ENCODE results near the gene ETV4.

ETV4 gene

DNA sequence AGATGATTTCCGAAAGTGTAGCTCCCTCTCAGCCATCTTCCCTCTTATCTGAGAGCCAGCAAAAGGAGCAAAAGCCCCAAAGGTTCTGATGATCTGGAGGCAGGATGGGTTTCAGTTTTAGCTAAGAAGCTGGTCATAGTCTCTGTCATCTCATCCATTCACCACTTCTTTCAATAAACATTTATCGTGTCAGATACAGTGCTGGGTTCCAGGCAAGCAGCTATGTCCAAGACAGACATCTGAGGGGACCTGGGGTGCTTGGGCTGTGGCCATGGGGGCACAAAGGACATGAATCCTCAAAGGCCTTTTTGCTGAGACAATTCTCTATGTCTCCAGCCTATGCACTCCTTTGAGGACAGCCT lies 1.0 kb upstream of the ETV4 start:
- in situ Hi-C loops (cut with MboI; ENCODE audit: low sequenced_read_pairs) = no loop called here

DNA sequence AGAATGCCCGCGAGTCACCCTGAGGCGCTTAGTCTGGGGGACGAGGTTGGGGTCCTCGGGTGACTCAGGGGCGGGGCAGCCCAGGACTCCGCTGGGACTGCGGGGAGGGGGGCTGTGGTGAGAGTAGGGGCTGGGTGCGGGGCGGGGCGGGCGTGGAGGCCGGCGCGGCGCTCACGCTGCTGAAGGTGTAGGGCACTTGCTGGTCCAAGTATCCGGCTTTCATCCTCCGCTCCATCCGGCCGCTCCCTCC lies 832 bp downstream of the ETV4 start:
- in situ Hi-C loops (cut with MboI; ENCODE audit: low sequenced_read_pairs) = no loop called here

DNA sequence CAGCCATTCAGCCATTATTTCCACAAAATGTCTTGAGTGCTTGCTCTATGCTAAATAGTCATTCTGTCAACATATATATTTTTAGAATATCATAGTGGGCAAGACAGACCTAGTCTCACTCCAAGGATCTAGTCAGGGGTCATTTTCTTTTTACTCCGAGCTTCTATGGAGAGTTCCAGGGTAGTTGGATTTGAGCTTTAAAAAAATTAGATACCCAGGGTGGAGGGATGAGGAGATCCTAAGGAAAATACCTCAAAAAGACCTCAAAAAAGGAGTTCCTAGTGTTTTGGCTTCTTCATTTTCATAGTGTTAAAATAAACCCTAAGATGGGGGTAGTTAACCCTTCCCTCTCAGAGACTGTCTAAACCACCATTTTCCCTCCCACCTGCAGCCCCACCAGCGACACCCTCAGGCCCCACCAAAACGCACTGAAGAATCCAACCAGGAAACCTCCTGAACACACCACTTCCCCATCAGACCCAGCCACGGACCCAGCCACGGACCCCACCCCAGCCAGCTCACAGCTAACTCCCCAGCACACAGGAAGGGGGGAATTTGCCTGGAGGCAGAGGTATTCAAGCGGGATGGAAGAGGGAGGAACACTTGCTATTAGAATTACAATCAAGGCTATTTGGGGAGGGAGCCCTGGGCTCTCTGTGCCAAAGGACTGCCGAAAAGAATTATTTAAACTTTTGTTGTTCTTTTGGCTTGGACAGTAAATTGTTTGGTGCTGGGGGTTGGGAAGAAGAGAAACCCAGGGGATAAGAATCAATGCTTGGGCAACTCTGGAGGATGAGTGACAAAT lies 2.2 kb downstream of the ETV4 start:
- in situ Hi-C loops (cut with MboI; ENCODE audit: low sequenced_read_pairs) = no loop called here

DNA sequence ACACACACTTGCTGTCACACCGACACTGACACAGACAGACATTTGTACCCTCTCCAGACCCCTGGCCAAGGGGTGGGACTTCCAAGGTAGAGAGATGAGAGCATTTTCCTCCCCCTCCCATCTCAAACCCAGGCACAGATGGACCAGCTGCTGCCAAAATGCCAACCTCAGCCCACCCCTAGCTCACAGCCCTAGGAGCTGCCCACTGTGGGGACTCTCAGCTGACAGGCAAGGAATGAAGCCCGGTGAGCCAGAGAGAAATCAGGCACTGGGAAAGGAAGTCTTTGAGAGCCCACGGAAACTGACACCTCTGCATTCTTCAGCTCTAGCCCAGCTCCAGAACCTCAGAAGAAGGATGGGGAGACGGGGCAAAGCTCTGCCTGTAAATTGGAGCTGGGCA lies 2.8 kb downstream of the ETV4 start:
- in situ Hi-C loops (cut with MboI; ENCODE audit: low sequenced_read_pairs) = no loop called here

DNA sequence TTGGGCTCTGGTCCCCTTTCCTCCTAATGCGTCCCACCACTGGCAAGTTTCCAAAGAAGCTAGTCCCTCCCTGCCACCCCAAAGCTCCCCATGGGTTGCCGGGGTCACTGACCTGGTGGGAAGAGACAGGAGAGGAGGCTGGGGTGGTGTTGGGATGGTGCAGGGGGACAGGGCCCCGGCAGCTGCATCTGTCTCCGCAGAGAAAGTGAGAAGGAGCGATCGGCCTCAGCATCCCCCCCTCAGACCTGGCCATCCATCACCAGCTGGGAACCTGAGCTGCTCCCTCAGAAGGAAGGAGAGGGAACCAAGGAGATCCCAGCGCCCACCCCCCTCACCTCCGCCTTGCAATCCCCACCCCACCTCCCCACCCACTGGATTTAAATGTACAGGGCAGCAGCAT lies 3.3 kb downstream of the ETV4 start:
- in situ Hi-C loops (cut with MboI; ENCODE audit: low sequenced_read_pairs) = no loop called here

DNA sequence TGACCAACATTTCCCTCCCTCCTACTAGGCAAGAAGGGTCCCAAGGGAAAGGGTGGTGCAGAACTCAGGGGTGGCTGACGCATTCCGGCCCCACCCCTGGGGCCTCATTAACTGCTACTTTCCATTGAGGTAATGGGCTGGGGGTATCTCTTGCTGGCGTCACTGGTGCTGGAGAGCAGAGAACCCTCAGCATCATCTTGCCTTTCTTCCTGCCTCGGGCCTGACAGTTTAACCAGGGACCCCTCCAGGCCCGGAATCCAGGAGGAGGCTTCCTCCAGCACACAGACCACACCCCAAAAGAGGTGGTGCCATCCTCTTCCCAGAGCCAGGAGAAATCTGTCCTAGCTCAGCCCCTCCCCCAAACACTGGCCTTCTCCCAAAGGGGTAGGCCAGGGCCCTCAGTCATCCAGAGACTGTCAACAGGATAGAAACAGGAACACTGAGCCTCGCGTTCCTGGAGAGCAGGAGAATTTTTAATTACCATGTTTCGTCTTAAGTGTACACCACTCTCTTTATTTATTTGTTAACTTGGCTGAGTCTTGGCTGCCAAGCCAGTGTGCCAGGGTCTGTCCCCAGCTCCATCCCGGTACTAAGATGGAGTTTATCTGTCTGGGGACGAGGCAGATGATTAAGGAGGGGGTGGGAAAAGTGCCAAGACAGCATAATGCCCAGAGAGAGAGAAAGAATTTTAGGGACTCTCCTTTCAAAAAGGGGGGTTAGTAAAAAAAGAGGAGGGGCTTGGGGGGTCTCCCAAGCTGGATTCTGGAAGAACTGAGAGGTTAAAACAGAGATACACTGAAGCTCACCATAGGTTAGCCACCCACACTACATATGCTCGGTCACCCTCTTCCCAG lies 5.1 kb downstream of the ETV4 start:
- in situ Hi-C loops (cut with MboI; ENCODE audit: low sequenced_read_pairs) = no loop called here

DNA sequence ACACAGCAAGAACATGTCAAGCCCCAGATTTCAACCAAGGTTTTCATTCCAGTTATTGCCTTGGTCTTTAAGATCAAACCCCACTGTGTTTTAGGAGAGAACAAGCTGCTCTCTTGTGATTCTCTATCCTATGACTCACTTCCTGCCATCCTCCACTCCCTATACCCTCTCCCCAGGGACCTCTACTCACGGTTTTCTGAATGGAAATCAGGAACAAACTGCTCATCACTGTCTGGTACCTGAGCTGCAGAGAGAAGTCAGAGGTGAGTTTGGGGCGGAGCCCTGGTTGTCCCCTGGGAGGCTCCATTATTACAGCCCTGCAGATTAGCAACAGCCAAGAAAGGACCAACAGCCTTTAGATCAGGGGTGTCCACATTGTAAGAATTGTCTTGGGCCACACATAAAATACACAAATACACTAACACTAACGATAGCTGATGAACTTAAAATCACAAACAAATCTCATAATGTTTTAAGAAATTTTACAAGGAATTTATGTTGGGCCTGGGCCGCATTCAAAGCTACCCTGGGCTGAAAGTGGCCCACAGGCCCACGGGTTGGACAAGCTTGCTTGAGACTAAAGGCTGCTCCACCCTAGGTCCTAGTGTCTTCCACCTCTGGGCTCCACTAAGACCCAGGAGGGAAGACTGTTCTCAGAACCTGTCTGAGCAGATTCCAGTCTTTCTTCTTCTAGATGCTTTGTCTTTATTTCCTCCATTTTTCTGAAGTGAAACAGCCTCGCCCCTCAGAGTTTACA lies 9.7 kb downstream of the ETV4 start:
- in situ Hi-C loops (cut with MboI; ENCODE audit: low sequenced_read_pairs) = no loop called here

DNA sequence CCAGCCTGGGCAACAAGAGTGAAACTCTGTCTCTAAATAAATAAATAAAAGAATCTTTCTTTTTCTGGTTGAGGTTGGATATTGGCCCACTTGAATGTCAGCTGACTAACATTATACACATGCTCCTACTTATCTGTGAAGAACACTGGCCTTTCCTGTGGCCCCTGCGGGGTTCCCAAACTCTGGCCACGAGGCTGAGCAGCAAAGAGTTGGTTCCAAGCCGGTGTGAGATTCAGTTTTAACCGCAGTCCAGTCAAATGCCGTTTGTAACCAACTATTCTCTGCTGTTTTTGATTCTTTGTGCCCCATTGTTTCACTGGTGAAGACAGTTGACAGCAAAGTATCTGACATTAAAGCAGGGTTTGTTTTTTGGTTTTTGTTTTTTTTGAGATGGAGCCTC lies 11.2 kb downstream of the ETV4 start:
- in situ Hi-C loops (cut with MboI; ENCODE audit: low sequenced_read_pairs) = no loop called here

DNA sequence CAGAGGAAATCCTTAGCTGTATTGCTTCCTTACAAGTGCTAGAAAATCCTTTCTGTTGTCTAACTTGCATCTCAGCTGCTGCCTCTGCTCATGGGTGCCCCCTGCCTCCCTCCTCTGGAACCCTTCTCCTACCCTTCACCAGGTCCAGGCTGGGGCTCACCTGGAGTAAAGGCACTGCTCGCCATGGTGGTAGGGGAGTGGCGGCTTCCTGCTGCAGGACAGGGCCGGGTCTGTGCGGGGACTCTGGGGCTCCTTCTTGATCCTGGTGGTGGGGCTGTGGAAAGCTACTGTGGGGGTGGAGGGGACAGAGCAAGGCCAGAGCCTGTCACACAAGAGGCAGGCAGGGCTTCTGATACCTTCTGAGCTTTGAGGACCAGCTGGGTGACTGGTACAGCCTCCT lies 12.4 kb downstream of the ETV4 start:
- in situ Hi-C loops (cut with MboI; ENCODE audit: low sequenced_read_pairs) = no loop called here

DNA sequence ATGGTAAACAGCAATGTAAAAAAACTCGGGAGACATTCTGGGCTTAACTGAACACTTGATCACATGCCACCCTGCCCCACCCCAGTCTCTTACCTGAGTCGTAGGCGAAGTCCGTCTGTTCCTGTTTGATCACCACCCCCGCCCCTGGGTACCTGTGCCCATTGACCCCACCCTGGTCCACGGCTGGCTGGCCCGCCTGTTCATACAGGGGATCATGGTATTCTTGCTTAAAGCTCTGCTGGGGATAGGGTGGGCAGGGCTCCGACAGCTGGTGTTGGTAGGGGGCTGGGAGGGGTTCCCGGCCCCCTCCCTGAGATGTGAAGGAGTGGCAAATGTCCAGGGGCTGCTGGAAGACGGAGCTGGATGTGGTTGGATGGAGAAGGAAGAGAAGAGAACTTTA lies 13.6 kb downstream of the ETV4 start:
- in situ Hi-C loops (cut with MboI; ENCODE audit: low sequenced_read_pairs) = no loop called here

DNA sequence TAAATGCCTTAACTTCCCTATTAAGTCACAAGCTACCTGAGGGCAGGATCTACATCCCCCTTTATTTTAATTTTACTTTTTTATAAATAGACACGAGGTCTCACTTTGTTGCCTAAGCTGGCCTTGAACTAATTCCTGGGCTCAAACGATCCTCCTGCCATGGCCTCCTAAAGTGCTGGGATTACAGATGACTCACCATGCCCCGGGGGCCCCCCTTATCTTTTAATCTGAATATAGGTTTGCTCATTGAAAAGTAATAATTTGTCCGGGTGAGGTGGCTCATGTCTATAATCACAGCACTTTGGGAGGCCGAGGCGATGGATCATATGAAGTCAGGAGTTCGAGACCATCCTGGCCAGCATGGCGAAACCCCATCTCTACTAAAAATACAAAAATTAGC lies 14.2 kb downstream of the ETV4 start:
- in situ Hi-C loops (cut with MboI; ENCODE audit: low sequenced_read_pairs) = no loop called here

DNA sequence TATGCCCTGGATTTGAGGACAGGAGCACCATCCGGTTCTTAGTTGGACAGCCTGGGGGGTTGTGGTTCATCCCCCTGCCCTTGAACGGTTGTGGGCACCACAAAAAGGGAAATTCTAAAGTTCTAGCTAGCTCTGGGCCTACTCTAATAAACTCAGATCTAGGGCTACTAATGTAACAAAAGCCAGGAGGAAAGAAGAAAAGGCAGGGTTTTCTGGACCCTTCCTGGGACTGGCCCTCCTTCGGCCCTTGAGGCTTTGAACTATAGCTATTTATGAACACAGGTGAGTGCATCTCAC lies 15.1 kb downstream of the ETV4 start:
- in situ Hi-C loops (cut with MboI; ENCODE audit: low sequenced_read_pairs) = no loop called here

DNA sequence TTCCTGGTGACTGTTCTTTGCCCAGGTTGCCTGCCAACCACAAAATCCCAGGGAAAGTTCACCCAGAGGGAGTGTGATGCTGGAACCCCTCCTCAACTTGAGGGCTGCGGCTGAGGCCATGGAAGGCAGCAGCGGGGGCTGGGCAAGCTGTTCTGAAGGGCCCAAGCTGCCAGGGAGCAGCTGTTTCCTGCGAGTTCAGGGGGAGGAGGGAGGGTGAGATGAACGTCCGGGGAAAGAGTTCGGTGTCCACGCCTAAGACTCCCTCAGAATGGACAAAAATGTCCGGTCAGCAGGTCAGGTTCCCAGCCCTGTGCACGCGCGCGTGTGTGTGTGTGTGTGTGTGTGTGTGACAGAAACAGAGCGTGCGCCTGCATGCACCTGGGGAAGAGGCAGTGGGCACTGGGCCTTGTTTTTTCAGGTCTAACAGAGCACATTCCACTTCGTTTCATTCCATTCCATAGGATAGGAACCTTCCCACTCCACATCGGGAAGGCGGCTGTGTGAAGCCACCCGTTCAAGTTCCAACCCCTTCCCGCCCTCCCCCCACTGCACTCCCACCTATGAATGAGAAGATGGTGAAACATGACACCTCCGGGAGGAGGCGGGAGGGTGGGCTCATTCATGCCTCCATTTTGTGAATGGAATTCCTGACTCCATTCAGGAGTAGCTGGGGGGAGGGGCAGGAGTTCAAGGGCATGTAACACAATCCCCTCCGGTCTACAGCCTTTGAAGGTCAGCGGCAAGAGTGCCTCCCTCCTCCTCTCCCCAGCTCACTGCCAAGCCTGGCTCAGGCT lies 15.7 kb downstream of the ETV4 start:
- in situ Hi-C loops (cut with MboI; ENCODE audit: low sequenced_read_pairs) = no loop called here

DNA sequence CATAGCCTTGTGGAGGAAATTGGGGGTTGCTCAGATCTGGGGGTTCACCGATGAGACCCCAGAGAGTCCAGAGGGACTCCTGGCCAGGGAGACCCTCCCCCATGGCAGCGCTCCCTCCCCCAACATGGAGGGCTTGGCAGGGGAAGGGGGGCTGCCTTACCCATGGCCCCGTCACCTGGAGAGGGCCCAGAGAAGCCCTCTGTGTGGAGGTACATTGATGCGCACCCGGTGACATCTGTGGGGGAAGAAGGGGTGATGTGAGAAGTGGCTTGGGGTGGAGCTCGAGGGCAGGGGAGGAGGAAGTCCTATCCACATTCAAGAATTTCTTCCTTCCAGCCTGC lies 16.2 kb downstream of the ETV4 start:
- in situ Hi-C loops (cut with MboI; ENCODE audit: low sequenced_read_pairs) = no loop called here

DNA sequence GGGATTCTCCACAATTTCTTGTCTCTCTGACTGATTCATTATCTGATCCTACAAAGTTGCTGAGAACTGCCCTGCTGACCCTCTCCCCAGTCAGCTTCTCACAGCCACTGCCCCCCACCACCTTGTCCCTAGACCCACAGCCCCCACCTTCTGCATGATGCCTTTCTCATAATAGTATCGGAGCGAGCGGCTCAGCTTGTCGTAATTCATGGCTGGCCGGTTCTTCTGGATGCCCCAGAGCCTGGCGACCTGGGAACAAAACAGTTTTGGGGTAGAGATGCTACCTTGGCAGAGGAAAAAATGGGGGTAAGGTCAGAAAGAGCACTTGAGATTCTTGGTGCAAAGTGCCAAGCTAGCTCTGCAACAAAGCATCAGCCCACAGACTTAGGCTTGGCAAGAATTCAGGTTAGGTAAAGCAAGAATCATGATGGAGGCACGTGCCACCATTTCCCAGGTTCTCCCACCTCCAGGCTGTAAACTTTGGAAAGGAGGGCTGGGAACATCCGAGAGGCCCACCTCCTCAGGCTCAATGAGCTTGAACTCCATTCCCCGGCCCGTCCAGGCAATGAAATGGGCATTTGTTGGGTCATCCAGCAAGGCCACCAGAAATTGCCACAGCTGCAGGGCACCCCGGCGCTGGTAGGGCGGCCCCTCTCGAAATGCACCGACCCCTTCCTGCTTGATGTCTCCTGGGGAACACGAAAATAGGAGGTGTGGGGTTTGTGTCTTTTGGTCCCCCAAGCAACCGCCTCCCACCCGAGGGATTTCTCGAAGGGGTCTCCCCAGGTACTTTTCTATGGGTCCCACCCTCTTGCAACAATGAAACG lies 16.9 kb downstream of the ETV4 start:
- in situ Hi-C loops (cut with MboI; ENCODE audit: low sequenced_read_pairs) = no loop called here

DNA sequence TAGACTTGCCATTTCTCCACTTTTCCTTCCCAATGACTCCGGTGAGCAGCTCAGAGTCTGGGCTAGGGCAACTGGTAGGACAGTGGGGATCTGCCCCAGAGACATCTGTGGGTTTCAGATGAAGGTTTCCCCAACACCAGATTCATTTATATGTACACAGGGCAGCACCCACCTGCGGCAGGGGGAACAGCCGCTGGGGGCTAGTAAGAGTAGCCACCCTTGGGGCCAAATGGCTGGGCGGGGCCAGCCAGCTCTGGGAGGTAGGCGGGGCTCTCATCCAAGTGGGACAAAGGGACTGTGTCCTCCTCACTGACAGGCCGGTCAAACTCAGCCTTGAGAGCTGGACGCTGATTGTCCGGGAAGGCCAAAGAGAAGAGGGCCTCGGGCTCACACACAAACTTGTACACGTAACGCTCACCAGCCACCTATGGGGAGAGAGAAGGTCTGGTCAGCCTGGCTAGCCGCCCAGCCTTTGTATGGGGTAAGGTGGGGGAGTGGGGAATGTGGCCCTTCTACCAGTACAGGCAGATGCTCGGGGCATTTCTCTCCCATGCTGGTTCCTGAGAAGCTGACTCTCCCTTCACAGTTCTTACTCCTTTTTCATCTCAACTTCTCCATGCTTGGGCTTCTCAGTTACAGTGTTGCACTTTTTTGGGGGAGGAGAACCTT lies 17.7 kb downstream of the ETV4 start:
- in situ Hi-C loops (cut with MboI; ENCODE audit: low sequenced_read_pairs) = no loop called here

DNA sequence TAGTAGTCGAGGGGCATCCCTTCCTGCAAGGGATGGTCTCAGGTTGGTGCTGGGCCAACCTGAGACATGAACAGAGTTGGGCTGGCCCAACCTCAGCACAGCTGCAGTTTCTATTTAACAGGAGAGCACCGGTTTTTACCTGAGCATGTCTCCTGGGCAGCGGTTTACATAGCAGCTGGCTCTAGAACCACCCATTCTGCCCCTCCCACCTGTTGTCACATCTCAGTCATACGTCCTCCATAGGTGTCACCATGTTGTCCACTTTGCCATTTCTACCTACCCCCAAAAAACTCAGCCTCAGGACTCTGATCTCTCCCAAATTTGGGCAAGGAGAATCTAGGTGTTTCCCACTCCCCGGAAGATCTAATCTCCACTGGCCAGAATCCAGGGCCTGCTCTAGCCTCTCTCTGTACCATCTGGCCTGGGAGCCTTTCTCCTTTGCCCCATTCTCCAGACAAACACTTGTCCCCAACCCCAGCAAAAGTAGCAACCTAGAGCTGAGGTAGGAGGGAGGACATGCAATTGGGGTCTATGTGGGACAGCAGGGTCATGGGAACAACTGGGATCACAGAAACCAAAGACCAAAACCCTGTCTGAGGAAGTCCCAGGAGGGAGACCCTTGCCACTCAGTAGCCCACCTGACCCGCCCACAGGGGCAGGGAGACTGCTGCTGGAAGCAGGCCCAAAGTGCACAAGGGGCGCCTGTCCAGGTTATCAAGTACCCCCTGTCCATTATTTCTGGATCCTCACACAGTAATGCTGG lies 19.1 kb downstream of the ETV4 start:
- in situ Hi-C loops (cut with MboI; ENCODE audit: low sequenced_read_pairs) = no loop called here

DNA sequence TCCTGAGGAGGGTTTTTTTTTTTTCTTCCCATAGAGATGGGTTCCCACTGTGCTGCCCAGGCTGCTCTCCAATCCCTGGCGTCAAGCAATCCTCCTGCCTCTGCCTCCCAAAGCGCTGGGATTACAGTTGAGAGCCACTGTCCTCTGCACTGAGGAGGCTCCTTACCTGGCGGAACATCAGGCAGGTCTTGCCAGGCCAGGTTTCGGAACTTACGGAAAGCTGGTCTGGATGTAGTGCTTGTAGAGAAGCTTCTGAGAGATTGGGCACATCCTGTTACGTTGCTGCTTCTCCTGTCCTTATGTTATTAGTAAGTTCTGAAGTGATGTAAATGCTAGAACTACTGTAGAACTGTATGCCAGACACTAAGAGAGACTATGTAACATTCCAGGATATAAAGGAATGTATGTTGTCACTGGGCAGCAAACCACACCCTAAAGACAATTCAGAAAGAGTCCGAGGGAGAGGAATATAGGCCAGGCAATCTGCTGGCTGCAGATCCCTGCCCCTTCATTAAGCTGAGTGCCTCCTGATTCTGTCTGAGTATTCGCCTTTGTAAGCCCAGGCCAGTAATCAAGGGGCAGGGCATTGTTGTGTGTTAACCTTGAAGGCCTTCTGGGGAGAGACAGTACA lies 21.1 kb downstream of the ETV4 start:
- in situ Hi-C loops (cut with MboI; ENCODE audit: low sequenced_read_pairs) = no loop called here

DNA sequence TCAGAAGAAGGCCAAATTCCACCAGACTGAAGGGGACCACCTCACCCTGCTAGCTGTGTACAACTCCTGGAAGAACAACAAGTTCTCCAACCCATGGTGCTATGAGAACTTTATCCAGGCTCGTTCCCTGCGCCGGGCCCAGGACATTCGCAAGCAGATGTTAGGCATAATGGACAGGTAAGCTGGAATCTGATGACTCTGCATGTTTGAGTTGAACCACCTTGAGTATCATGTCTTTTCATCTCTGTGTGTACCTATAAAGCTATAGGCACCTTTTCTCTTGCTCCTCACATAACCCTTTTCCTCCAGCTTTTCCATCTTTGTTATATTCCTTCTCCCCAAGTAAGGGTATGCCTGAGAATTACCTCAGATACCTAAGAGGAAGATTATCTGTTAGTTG lies 24.8 kb downstream of the ETV4 start:
- in situ Hi-C loops (cut with MboI; ENCODE audit: low sequenced_read_pairs) = no loop called here

All from HL-60/S4 (cell line).